Skeletal muscle satellite cell (primary cell): ENCODE measurements around the gene RASA1.

Source experiments
- H3K27me3 ChIP-seq: 2 replicates; pipeline ENCODE4 v1.7.0; 2013; ENCODE audit warnings: low read length; ENCODE audit not compliant: control insufficient read depth, insufficient read depth
- H3K36me3 ChIP-seq: 2 replicates; pipeline ENCODE4 v1.7.0; 2013; ENCODE audit warnings: mild to moderate bottlenecking, control low read depth, low read length; ENCODE audit not compliant: insufficient read depth
- H3K4me1 ChIP-seq: 2 replicates; pipeline ENCODE4 v1.7.0; 2013; ENCODE audit warnings: low read length; ENCODE audit not compliant: control insufficient read depth, insufficient read depth
- H3K4me2 ChIP-seq: 2 replicates; pipeline ENCODE4 v1.7.0; 2013; ENCODE audit warnings: mild to moderate bottlenecking, low read length
- H3K4me3 ChIP-seq: 2 replicates; pipeline ENCODE4 v1.7.0; 2013; ENCODE audit warnings: low read length
- H3K9ac ChIP-seq: 2 replicates; pipeline ENCODE4 v1.7.0; 2013; ENCODE audit warnings: mild to moderate bottlenecking, low read depth, low read length, moderate library complexity
- H3K9me3 ChIP-seq: replicated peaks from 2 replicates; pipeline ENCODE4 v1.7.0; 2013; ENCODE audit warnings: mild to moderate bottlenecking, control low read depth, low read length

RASA1 gene

DNA sequence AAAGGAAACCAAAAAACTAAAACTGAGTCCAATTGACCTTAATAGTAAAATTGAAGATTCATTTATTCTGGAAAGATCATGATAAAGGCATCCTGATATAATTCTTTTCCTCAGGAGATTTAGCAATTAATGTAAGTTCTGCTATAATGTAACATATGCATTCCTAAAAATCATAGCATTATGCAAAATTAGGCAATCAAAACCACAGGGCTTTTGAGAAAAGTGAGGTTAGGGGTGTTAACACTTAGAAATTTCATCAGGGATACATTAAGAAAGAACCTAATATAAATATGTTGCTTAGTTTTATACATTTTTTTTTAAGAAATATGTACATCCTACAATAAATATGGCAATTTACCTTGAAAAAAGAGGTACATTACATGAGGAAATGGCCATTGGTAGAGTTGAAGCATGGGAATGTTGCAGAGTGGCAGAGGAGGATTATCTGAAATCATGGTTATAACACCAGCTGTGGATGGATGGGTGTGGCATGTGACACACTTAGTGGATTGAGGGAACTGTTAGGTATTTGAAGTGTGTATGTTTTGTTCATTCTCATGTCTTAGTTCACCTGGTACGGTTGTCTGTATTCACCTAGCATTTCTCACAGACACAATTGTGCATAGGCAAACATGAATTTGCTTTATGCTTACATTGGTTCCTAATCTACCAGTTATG, 94.0 kb downstream of the RASA1 start:
- no peak overlapping the region for H3K4me3 ChIP-seq
- no peaks in the 10 kb centered on the region for H3K9me3 ChIP-seq
- H3K4me1 ChIP-seq, result peaks cover 5% of the 10 kb centered on the region
- no peak overlapping the region for H3K9ac ChIP-seq
- H3K27me3 ChIP-seq, result no peaks in the 10 kb centered on the region
- H3K36me3 ChIP-seq, result peaks cover 45% of the 10 kb centered on the region
- no peak overlapping the region for H3K4me2 ChIP-seq

GRCh38 chr5:87367243-87367642, 99.6 kb downstream of the RASA1 start:
- no peaks in the 10 kb centered on the region for H3K27me3 ChIP-seq
- H3K4me1 ChIP-seq, result no peaks in the 10 kb centered on the region
- H3K4me3 ChIP-seq, result no peak overlapping the region
- no peak overlapping the region for H3K9ac ChIP-seq
- peaks cover 64% of the 10 kb centered on the region for H3K36me3 ChIP-seq
- H3K9me3 ChIP-seq, result no peaks in the 10 kb centered on the region
- H3K4me2 ChIP-seq, result no peak overlapping the region

GRCh38 chr5:87368601-87369000, 100.9 kb downstream of the RASA1 start:
- no peak overlapping the region for H3K9ac ChIP-seq
- H3K4me2 ChIP-seq, result no peak overlapping the region
- no peaks in the 10 kb centered on the region for H3K9me3 ChIP-seq
- H3K27me3 ChIP-seq, result no peaks in the 10 kb centered on the region
- peaks cover 73% of the 10 kb centered on the region for H3K36me3 ChIP-seq
- H3K4me3 ChIP-seq, result no peak overlapping the region
- no peaks in the 10 kb centered on the region for H3K4me1 ChIP-seq

- Histone ChIP-seq H3K4me3 (no peak overlapping the region), H3K36me3 (peaks cover 65% of the 10 kb centered on the region), H3K9ac (no peak overlapping the region), H3K4me2 (no peak overlapping the region), H3K4me1 (no peaks in the 10 kb centered on the region), H3K9me3 (no peaks in the 10 kb centered on the region), H3K27me3 (no peaks in the 10 kb centered on the region)
These were observed 101.7 kb downstream of the RASA1 start for GRCh38 chr5:87369431-87369830.

- Histone ChIP-seq H3K9me3 (no peaks in the 10 kb centered on the region), H3K27me3 (no peaks in the 10 kb centered on the region), H3K4me2 (no peak overlapping the region), H3K4me3 (no peak overlapping the region), H3K9ac (no peak overlapping the region), H3K4me1 (no peaks in the 10 kb centered on the region), H3K36me3 (peaks cover 65% of the 10 kb centered on the region)
These were observed 105.0 kb downstream of the RASA1 start for GRCh38 chr5:87372705-87373104.

DNA sequence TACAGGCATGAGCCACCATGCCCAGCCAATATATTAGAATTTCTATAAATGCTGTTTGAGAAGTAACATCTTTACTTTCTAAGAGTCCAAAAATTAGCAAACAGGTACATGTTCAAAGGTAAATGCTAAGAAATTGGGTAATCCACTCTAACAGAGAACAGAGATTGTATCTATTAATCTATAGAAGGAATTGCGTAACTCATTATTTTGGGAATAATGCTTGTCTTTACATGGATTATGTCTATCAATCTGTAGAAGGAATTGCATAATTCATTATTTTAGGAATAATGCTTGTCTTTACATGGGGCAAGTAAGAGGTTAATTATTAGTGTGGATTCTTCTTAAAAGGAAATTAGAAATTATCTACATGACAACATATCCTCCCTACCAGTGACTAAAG, 114.5 kb downstream of the RASA1 start:
- Histone ChIP-seq H3K36me3 (peaks cover 73% of the 10 kb centered on the region), H3K9ac (no peak overlapping the region), H3K27me3 (no peaks in the 10 kb centered on the region), H3K4me1 (peaks cover 10% of the 10 kb centered on the region), H3K4me2 (no peak overlapping the region), H3K9me3 (no peaks in the 10 kb centered on the region), H3K4me3 (no peak overlapping the region)

DNA sequence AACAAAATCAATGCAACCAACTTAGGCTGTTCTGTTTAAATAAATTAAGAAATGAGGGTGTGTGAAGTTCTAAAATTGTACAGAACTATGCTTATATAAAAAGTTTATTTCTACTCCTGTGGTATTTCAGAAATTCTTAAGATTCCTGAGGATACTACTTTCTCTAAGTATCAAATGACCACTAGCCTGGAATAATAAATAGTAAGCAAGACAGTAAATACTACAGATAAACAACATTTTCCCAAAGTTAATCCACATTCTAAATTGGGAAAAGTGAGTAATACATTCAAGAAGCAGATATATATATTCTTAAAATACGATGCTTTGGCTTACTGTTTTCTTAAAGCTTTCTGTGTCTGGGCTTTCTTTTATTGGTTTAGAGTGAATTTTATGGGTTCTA, 115.5 kb downstream of the RASA1 start:
- no peak overlapping the region for H3K4me3 ChIP-seq
- no peaks in the 10 kb centered on the region for H3K9me3 ChIP-seq
- peaks cover 82% of the 10 kb centered on the region for H3K36me3 ChIP-seq
- no peak overlapping the region for H3K4me2 ChIP-seq
- H3K9ac ChIP-seq, result no peak overlapping the region
- no peaks in the 10 kb centered on the region for H3K27me3 ChIP-seq
- peaks cover 10% of the 10 kb centered on the region for H3K4me1 ChIP-seq

DNA sequence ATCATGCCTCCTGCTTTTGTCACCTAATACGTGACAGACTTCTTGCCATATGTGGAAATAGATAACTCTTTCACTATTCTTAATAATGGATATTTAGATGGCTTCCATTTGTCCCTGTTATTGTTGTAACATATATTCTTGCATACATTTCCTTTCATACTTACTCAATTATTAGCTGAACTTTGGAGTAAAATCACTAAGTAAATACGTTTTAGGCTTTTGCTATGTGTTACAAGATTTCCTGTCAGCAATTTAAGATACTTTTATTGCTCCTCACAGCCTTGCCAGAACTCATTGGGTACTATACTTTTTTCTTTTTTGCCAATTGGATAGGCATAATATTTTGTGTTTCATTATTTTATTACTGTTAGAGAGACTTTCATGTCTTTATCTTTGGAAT, 118.1 kb downstream of the RASA1 start:
- H3K4me3 ChIP-seq, result no peak overlapping the region
- no peak overlapping the region for H3K4me2 ChIP-seq
- H3K27me3 ChIP-seq, result no peaks in the 10 kb centered on the region
- H3K9ac ChIP-seq, result no peak overlapping the region
- H3K4me1 ChIP-seq, result peaks cover 18% of the 10 kb centered on the region
- H3K36me3 ChIP-seq, result peaks cover 78% of the 10 kb centered on the region
- no peaks in the 10 kb centered on the region for H3K9me3 ChIP-seq

DNA sequence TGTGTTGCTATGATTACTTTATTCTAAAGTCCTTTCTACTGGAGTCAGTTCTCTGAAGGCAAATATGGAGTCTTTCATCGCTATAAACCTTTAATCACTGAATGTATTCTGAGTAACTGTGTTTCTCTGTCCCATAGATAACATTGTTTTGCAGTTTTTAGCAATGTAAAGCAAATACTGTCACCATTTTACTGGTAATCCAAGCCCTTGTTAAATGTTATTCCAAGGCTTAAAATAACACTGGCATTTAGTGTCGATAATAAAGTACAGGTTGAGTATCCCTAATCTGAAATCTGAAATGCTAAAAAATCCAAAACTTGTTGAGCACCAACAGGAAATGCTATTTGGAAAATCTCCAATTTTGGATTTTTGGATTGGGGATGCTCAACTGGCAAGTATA, 120.4 kb downstream of the RASA1 start:
- Histone ChIP-seq H3K27me3 (no peaks in the 10 kb centered on the region), H3K4me2 (no peak overlapping the region), H3K9ac (no peak overlapping the region), H3K9me3 (no peaks in the 10 kb centered on the region), H3K4me1 (peaks cover 22% of the 10 kb centered on the region), H3K36me3 (peaks cover 86% of the 10 kb centered on the region), H3K4me3 (no peak overlapping the region)

GRCh38 chr5:87389296-87390034, 121.8 kb downstream of the RASA1 start:
- no peak overlapping the region for H3K4me3 ChIP-seq
- no peaks in the 10 kb centered on the region for H3K9me3 ChIP-seq
- H3K4me2 ChIP-seq, result no peak overlapping the region
- peaks cover 80% of the 10 kb centered on the region for H3K36me3 ChIP-seq
- H3K4me1 ChIP-seq, result peaks cover 34% of the 10 kb centered on the region
- no peak overlapping the region for H3K9ac ChIP-seq
- H3K27me3 ChIP-seq, result no peaks in the 10 kb centered on the region

DNA sequence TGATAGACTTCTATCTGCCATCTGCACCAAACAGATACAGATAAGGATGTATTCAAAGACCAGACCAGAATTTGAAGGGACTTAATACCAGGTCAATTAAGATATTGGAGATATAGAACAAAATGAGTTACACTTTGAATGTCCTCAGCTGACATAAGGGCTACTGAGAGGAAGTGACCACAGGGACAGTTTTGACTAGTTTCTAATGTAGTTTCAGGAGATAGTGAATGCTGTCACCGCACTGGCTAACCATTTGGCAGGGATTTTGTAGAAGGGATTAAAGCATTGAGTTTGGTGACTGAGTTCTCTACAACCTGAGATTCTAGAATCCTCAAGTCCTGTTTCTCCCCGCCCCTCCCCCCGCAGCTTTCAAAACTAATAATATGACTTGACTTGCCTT, 122.4 kb downstream of the RASA1 start:
- Histone ChIP-seq H3K4me1 (peaks cover 40% of the 10 kb centered on the region), H3K9ac (no peak overlapping the region), H3K27me3 (no peaks in the 10 kb centered on the region), H3K4me3 (no peak overlapping the region), H3K4me2 (no peak overlapping the region), H3K9me3 (no peaks in the 10 kb centered on the region), H3K36me3 (peaks cover 79% of the 10 kb centered on the region)
